K562 (cell line): Measurements from ENCODE around the gene GBA2. TPM values are rescaled to one million over a fixed set of nuclear protein-coding genes. Genes with fewer than 3 reads are reported as not detected.

Experiments
- ATAC-seq: fragments of 200-7000 bp; cut with Tn5 transposase; 3 replicates; pipeline ENCODE4 v1.9.1; 2020; ENCODE audit warnings: moderate library complexity
- BruUV-seq: library from RNA; stranded (reverse); fragments of 400-500 nt; replicated peaks from 2 replicates; lab custom pipeline; 2021; lab: Mats Ljungman, UMichigan
- CTCF ChIA-PET: fragments of 300-600 bp; formaldehyde crosslinking; extraction: SDS; loops from one replicate; lab custom pipeline; 2021; ENCODE audit warnings: low intra/inter-chr PET ratio; lab: Yijun Ruan, JAX
- POLR2A ChIA-PET: fragments of 300-600, 350-650 bp; sonication (Branson Sonifier 250); formaldehyde crosslinking; extraction: SDS; loops from one replicate; lab custom pipeline; 2021; ENCODE audit warnings: antibody characterized with exemption, inconsistent platforms; lab: Yijun Ruan, JAX
- DNase-seq, 4 experiments: peaks; one replicate each; pipeline versions ENCODE4 v3.0.0 to v3.0.0-alpha.2; 2011 to 2018; ENCODE audit warnings: low spot score in 3 of 4, mixed read lengths in 3 of 4; ENCODE audit errors: extremely low read depth in 1 of 4
- FAIRE-seq: peaks from 2 replicates; lab custom pipeline; 2011; peaks lifted over from hg19 to GRCh38; lab: Jason Lieb, UNC
- H2AFZ ChIP-seq: 2 replicates; pipeline ENCODE4 v1.6.0; 2011; ENCODE audit warnings: low read depth, low read length, control low read depth, inconsistent platforms
- H3K27ac ChIP-seq: fragments of 200-600 bp; 3 replicates; pipeline ENCODE4 v1.8.0; 2011; ENCODE audit warnings: low read depth, mild to moderate bottlenecking, control low read depth, inconsistent platforms, low read length, moderate library complexity, mixed read lengths; ENCODE audit errors: extremely low read depth
- H3K27me3 ChIP-seq, 2 experiments: fragments of 300-600 bp in 1 of 2; 2 replicates in 1 of 2; 3 replicates in 1 of 2; pipeline versions ENCODE4 v1.6.0 to v1.8.0; 2011; ENCODE audit warnings: inconsistent platforms in 2 of 2, low read length in 2 of 2, mild to moderate bottlenecking in 1 of 2, mixed read lengths in 1 of 2, moderate library complexity in 1 of 2; ENCODE audit not compliant: control insufficient read depth in 2 of 2, insufficient read depth in 2 of 2
- H3K36me3 ChIP-seq: fragments of 300-600 bp; 3 replicates; pipeline ENCODE4 v1.8.0; 2011; ENCODE audit warnings: mild to moderate bottlenecking, low read length, inconsistent platforms; ENCODE audit not compliant: control insufficient read depth, insufficient read depth
- H3K4me1 ChIP-seq, 2 experiments: fragments of 200-600 bp in 1 of 2; replicated peaks in 1 of 2; 2 replicates in 1 of 2; 3 replicates in 1 of 2; pipeline versions ENCODE4 v1.5.1 to v1.8.0; 2011; ENCODE audit warnings: inconsistent platforms in 2 of 2, low read length in 2 of 2, mild to moderate bottlenecking in 1 of 2, mixed read lengths in 1 of 2, moderate library complexity in 1 of 2; ENCODE audit not compliant: control insufficient read depth in 2 of 2, insufficient read depth in 2 of 2
- H3K4me2 ChIP-seq: 2 replicates; pipeline ENCODE4 v1.6.1; 2011; ENCODE audit warnings: low read length, control low read depth, inconsistent platforms, mixed read lengths; ENCODE audit not compliant: insufficient read depth
- H3K4me3 ChIP-seq: fragments of 200-600 bp; sonication (generic), shearing (Covaris generic); 2 replicates; pipeline ENCODE4 v1.5.1; 2016; ENCODE audit warnings: control low read depth, inconsistent platforms
- H3K79me2 ChIP-seq: fragments of 200-600 bp; 3 replicates; pipeline ENCODE4 v1.8.0; 2011; ENCODE audit warnings: low read length, inconsistent platforms; ENCODE audit not compliant: control insufficient read depth, insufficient read depth
- H3K9ac ChIP-seq, 2 experiments: 2 replicates each; pipeline versions ENCODE4 v1.6.0 to v1.6.1; 2011; ENCODE audit warnings: low read depth in 2 of 2, low read length in 2 of 2, control low read depth in 1 of 2, inconsistent platforms in 1 of 2, mild to moderate bottlenecking in 1 of 2, mixed read lengths in 1 of 2; ENCODE audit not compliant: insufficient read depth in 1 of 2
- H3K9me1 ChIP-seq: one replicate; pipeline ENCODE4 v1.6.0; 2011; ENCODE audit warnings: inconsistent platforms, mild to moderate bottlenecking, low read length, moderate library complexity; ENCODE audit not compliant: control insufficient read depth, insufficient read depth
- H3K9me3 ChIP-seq: replicated peaks from 2 replicates; pipeline ENCODE4 v1.5.1; 2011; ENCODE audit warnings: low read depth, low read length, inconsistent platforms; ENCODE audit not compliant: control insufficient read depth, insufficient read depth
- H4K20me1 ChIP-seq: replicated peaks from 2 replicates; pipeline ENCODE4 v1.6.1; 2011; ENCODE audit warnings: low read length, inconsistent platforms, mixed read lengths; ENCODE audit not compliant: control insufficient read depth, insufficient read depth
- DDX20 ChIP-seq: fragments of 450-650 bp; IDR thresholded peaks from 2 replicates; pipeline ENCODE4 v1.6.1; 2016; ENCODE audit warnings: missing genetic modification characterization, low read depth, mild to moderate bottlenecking, missing compliant biosample characterization, moderate library complexity
- ELF4 ChIP-seq: fragments of 450-650 bp; formaldehyde crosslinking; IDR thresholded peaks from 2 replicates; pipeline ENCODE4 v1.4.0; 2022; ENCODE audit warnings: missing genetic modification characterization
- EP400 ChIP-seq: fragments of 450-650 bp; IDR thresholded peaks from 2 replicates; pipeline ENCODE4 v1.6.1; 2017; ENCODE audit warnings: antibody characterized with exemption, mild to moderate bottlenecking, moderate library complexity
- MAFF ChIP-seq: IDR thresholded peaks from 2 replicates; pipeline ENCODE4 v1.6.1; 2012; ENCODE audit warnings: low read length, improper control_type of control experiment
- MEF2A ChIP-seq: IDR thresholded peaks from 2 replicates; pipeline ENCODE4 v1.6.1; 2011; ENCODE audit warnings: low read depth, mild to moderate bottlenecking, low read length, moderate library complexity; ENCODE audit not compliant: control insufficient read depth
- MYC ChIP-seq, 2 experiments: fragments of 250-450 bp in 1 of 2; sonication (Bioruptor Pico) in 1 of 2; IDR thresholded peaks; 2 replicates each; pipeline versions ENCODE4 v1.5.1 to v1.6.1; 2012 to 2021; ENCODE audit warnings: low read depth in 2 of 2, borderline replicate concordance in 1 of 2, improper control_type of control experiment in 1 of 2, low read length in 1 of 2, mild to moderate bottlenecking in 1 of 2, moderate library complexity in 1 of 2
- NCOR1 ChIP-seq: fragments of 450-650 bp; IDR thresholded peaks from 2 replicates; pipeline ENCODE4 v1.6.1; 2016; ENCODE audit warnings: mild to moderate bottlenecking, moderate library complexity
- PURB ChIP-seq: sonication (generic); formaldehyde crosslinking; IDR thresholded peaks from 2 replicates; pipeline ENCODE4 v1.9.0; 2021; ENCODE audit warnings: low read depth, mild to moderate bottlenecking, missing genetic modification reagents
- SMARCE1 ChIP-seq: fragments of 450-650 bp; IDR thresholded peaks from 2 replicates; pipeline ENCODE4 v1.7.1; 2016; ENCODE audit warnings: mild to moderate bottlenecking
- SUPT5H ChIP-seq: fragments of 450-650 bp; IDR thresholded peaks from 2 replicates; pipeline ENCODE4 v1.6.1; 2016
- ZBED1 ChIP-seq: IDR thresholded peaks from 2 replicates; pipeline ENCODE4 v1.6.1; 2014
- ZFPM2 ChIP-seq: fragments of 250-450 bp; sonication (Bioruptor Pico); IDR thresholded peaks from 2 replicates; pipeline ENCODE4 v1.5.1; 2022; ENCODE audit warnings: mild to moderate bottlenecking
- WGBS: fragments of 100-300 bp; shearing (Covaris generic); methylation state at CpG from one replicate; pipeline ENCODE4 v1.1.6; 2016; ENCODE audit warnings: low coverage, mixed read lengths; ENCODE audit not compliant: insufficient coverage; ENCODE audit errors: missing lambda C conversion rate; 5-methylcytosine and 5-hydroxymethylcytosine counted together
- in situ Hi-C: fragments of 300-500 bp; cut with MboI; formaldehyde crosslinking; loops from 4 replicates; pipeline ENCODE4 v1.15.0; 2018; ENCODE audit warnings: inconsistent platforms, mixed read lengths
- intact Hi-C: fragments of 100-400 bp; cut with micrococcal nuclease; formaldehyde crosslinking; loops from 2 replicates; pipeline ENCODE4 v1.14.2; 2022
- polyA plus RNA-seq, 8 experiments: library from polyadenylated mRNA; depleted of rRNA in 4 of 8; stranded (reverse) in 5 of 8; unstranded in 3 of 8; fragments of >200 nt; fragmentation: Nextera tagmentation in 2 of 8; fragmentation: Illumina TruSeq in 1 of 8; extraction: Ambion mirVana in 2 of 8; extraction: Trizol in 1 of 8; gene quantifications; 2 replicates each; pipeline versions ENCODE4 v1.2.1 to v1.2.3, GENCODE V29; 2011 to 2014; ENCODE audit warnings: inconsistent platforms in 1 of 8, missing spikeins in 1 of 8
- total RNA-seq, 7 experiments: library from RNA; depleted of rRNA in 6 of 7; stranded (reverse); fragments of >200 nt in 6 of 7; fragmentation: Illumina TruSeq in 2 of 7; extraction: Trizol in 2 of 7; gene quantifications; 2 replicates each; pipeline versions ENCODE4 v1.2.1 to v1.2.3, GENCODE V29; 2011 to 2021; ENCODE audit warnings: low replicate concordance in 1 of 7
- TF ChIP-seq, protein P1 (sequence below): fragments of 150-350 bp; conservative IDR thresholded peaks from 2 replicates; pipeline ENCODE4 v1.6.1; 2014; ENCODE audit warnings: low read length
- TF ChIP-seq, protein P2 (sequence below): fragments of 450-650 bp; IDR thresholded peaks from 2 replicates; pipeline ENCODE4 v1.6.1; 2018; ENCODE audit warnings: mild to moderate bottlenecking, low read depth; ENCODE audit not compliant: partially characterized antibody
- TF ChIP-seq, protein P3 (sequence below): fragments of 450-650 bp; formaldehyde crosslinking; conservative IDR thresholded peaks from 2 replicates; pipeline ENCODE4 v1.4.0; 2022; ENCODE audit warnings: mild to moderate bottlenecking, missing genetic modification characterization

The GBA2 gene
- total and polyA plus RNA-seq, 9 of the 15 experiments (the other 6 are each of a cell fraction or from before 2014, with no cell fraction given), result 14.1 to 60.4 (median 32.1) TPM

DNA sequence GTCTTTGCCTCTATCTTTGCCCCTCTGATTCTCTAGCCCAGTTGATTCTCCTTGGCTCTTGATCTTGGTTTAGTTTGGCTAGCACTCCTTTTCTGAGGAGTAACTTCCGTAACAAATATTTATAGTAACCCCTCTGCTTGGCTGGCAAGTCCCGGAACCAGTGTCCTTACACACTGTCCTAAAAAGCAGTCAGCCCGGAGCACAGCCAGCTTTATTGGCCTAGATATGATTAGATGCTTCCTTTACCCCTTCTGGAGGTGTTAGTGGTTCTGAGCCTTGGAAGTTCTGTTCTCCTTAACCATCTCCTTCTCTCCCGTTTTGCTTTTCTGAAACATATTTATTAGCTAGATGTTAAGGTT, 22.0 kb upstream of the GBA2 start:
- BruUV-seq, result no TSS peak
- TF ChIP-seq, protein P1, sequence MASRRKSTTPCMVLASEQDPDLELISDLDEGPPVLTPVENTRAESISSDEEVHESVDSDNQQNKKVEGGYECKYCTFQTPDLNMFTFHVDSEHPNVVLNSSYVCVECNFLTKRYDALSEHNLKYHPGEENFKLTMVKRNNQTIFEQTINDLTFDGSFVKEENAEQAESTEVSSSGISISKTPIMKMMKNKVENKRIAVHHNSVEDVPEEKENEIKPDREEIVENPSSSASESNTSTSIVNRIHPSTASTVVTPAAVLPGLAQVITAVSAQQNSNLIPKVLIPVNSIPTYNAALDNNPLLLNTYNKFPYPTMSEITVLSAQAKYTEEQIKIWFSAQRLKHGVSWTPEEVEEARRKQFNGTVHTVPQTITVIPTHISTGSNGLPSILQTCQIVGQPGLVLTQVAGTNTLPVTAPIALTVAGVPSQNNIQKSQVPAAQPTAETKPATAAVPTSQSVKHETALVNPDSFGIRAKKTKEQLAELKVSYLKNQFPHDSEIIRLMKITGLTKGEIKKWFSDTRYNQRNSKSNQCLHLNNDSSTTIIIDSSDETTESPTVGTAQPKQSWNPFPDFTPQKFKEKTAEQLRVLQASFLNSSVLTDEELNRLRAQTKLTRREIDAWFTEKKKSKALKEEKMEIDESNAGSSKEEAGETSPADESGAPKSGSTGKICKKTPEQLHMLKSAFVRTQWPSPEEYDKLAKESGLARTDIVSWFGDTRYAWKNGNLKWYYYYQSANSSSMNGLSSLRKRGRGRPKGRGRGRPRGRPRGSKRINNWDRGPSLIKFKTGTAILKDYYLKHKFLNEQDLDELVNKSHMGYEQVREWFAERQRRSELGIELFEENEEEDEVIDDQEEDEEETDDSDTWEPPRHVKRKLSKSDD, result no peak
- no peak for TF ChIP-seq ZBED1
- TF ChIP-seq PURB (CRISPR knock-in tag), result no peak
- no peak for TF ChIP-seq EP400
- TF ChIP-seq ELF4 (CRISPR knock-in tag), result no peak
- no peak for TF ChIP-seq DDX20 (tag)
- TF ChIP-seq MAFF, result no peak
- TF ChIP-seq, protein P2, sequence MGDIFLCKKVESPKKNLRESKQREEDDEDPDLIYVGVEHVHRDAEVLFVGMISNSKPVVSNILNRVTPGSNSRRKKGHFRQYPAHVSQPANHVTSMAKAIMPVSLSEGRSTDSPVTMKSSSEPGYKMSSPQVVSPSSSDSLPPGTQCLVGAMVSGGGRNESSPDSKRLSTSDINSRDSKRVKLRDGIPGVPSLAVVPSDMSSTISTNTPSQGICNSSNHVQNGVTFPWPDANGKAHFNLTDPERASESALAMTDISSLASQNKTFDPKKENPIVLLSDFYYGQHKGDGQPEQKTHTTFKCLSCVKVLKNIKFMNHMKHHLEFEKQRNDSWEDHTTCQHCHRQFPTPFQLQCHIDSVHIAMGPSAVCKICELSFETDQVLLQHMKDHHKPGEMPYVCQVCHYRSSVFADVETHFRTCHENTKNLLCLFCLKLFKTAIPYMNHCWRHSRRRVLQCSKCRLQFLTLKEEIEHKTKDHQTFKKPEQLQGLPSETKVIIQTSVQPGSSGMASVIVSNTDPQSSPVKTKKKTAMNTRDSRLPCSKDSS, result no peak
- TF ChIP-seq ZFPM2 (CRISPR knock-in tag), result no peak
- no peak for TF ChIP-seq NCOR1
- no peak for TF ChIP-seq MYC (IDR thresholded peaks at IDR 0.05; ENCODE audit: low read depth, low read length)
- TF ChIP-seq MYC (CRISPR knock-in tag; IDR thresholded peaks at IDR 0.05; ENCODE audit: borderline replicate concordance, low read depth), result no peak
- no peak for TF ChIP-seq MEF2A
- TF ChIP-seq, protein P3, sequence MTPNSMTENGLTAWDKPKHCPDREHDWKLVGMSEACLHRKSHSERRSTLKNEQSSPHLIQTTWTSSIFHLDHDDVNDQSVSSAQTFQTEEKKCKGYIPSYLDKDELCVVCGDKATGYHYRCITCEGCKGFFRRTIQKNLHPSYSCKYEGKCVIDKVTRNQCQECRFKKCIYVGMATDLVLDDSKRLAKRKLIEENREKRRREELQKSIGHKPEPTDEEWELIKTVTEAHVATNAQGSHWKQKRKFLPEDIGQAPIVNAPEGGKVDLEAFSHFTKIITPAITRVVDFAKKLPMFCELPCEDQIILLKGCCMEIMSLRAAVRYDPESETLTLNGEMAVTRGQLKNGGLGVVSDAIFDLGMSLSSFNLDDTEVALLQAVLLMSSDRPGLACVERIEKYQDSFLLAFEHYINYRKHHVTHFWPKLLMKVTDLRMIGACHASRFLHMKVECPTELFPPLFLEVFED (CRISPR knock-in tag), result no peak
- TF ChIP-seq SMARCE1, result no peak
- TF ChIP-seq SUPT5H, result no peak
- TF ChIP-seq, all 486 proteins: peak for 0
- Histone ChIP-seq H2AFZ (no peak overlapping the region), H3K9me1 (no peaks in the 10 kb centered on the region), H4K20me1 (no peaks in the 10 kb centered on the region), H3K9ac (no peak overlapping the region), H3K4me2 (no peak overlapping the region), H3K4me1 (peaks cover 6 to 20% of the 10 kb centered on the region in 2 experiments; a peak in 4 of 5 replicates), H3K27me3 (no peaks in the 10 kb centered on the region), H3K9me3 (no peaks in the 10 kb centered on the region), H3K36me3 (0 out of 3 replicates have a peak, but pooled peaks cover 4% of the 10 kb centered on the region), H3K27ac (peak overlapping the region; percentile 48; the same call in 1 of the 3 replicates), H3K4me3 (no peak overlapping the region), H3K79me2 (peaks cover 14% of the 10 kb centered on the region)
- FAIRE-seq (no peak), ATAC-seq (peak; percentile 34; the same call in 1 of the 3 replicates), DNase-seq (no peak)
- in situ Hi-C loops, result no loop called here
- POLR2A ChIA-PET, result interaction anchor here (0.6 to 1.8 kb wide), 5 partner anchors 11 to 353 kb away, joined by 3 to 5 read pairs (median 3); partner anchors contain the start of genes GBA2 and RGP1
- 21% methylated on average over 4 of the region's 4 CpGs for WGBS
- CTCF ChIA-PET, result no interaction called here
- intact Hi-C loops, result no loop called here
